ENCODE measurements around the gene ARMC12. TPM values are rescaled to one million over a fixed set of nuclear protein-coding genes. Genes with fewer than 3 reads are reported as not detected.

The ARMC12 gene
- total and polyA plus RNA-seq, 2 experiments from 2014 or later, result 0.83 to 3.2 TPM

GRCh38 chr6:35786810-35787209, 50.0 kb downstream of the ARMC12 start:
- 86% methylated on average over 25 of the region's 25 CpGs for WGBS (ENCODE audit: low lambda C conversion rate, missing lambda C conversion rate)
- H3K4me3 ChIP-seq, result no peak overlapping the region
- H3K27ac ChIP-seq, result no peak overlapping the region
- no peaks in the 10 kb centered on the region for H3K36me3 ChIP-seq (replicated peaks; ENCODE audit: insufficient read depth, low read depth)
- H2AFZ ChIP-seq, result no peak overlapping the region
- peaks cover 22% of the 10 kb centered on the region for H3K27me3 ChIP-seq
- no peaks in the 10 kb centered on the region for H3K4me1 ChIP-seq (ENCODE audit: insufficient read depth)
- no peak overlapping the region for H3K4me2 ChIP-seq
- TF ChIP-seq EZH2phosphoT487 (IDR thresholded peaks at IDR 0.05; ENCODE audit: low read depth, severe bottlenecking, unreplicated experiment), result no peak
- TF ChIP-seq CTCF (IDR thresholded peaks at IDR 0.05; ENCODE audit: poor library complexity), result no peak
- no peak for TF ChIP-seq EZH2 (IDR thresholded peaks at IDR 0.05; ENCODE audit: borderline replicate concordance)
- no peak for DNase-seq (ENCODE audit: low spot score)
- no peaks in the 10 kb centered on the region for H4K20me1 ChIP-seq (ENCODE audit: insufficient read depth, poor library complexity, severe bottlenecking)
- no peaks in the 10 kb centered on the region for H3K9me2 ChIP-seq (replicated peaks; ENCODE audit: insufficient read depth)
- no peaks in the 10 kb centered on the region for H3K79me2 ChIP-seq
- no peaks in the 10 kb centered on the region for H3K9me3 ChIP-seq (ENCODE audit: low read depth)

- TF ChIP-seq EZH2 (IDR thresholded peaks at IDR 0.05; ENCODE audit: borderline replicate concordance), result no peak
- no peak for TF ChIP-seq EZH2phosphoT487 (IDR thresholded peaks at IDR 0.05; ENCODE audit: low read depth, severe bottlenecking, unreplicated experiment)
- no peak for TF ChIP-seq CTCF (IDR thresholded peaks at IDR 0.05; ENCODE audit: poor library complexity)
Observed at GRCh38 chr6:35787266-35788218, 50.7 kb downstream of the ARMC12 start.

GRCh38 chr6:35788423-35788982, 51.7 kb downstream of the ARMC12 start:
- Histone ChIP-seq H3K4me1 (ENCODE audit: insufficient read depth) (no peaks in the 10 kb centered on the region), H3K4me3 (no peak overlapping the region), H4K20me1 (ENCODE audit: insufficient read depth, poor library complexity, severe bottlenecking) (no peaks in the 10 kb centered on the region), H3K9me2 (replicated peaks; ENCODE audit: insufficient read depth) (no peaks in the 10 kb centered on the region), H3K4me2 (no peak overlapping the region), H2AFZ (no peak overlapping the region), H3K79me2 (no peaks in the 10 kb centered on the region), H3K9me3 (ENCODE audit: low read depth) (no peaks in the 10 kb centered on the region), H3K27me3 (peaks cover 22% of the 10 kb centered on the region), H3K36me3 (replicated peaks; ENCODE audit: insufficient read depth, low read depth) (no peaks in the 10 kb centered on the region), H3K27ac (no peak overlapping the region)
- no peak for DNase-seq (ENCODE audit: low spot score)
- 70% methylated on average over 4 of the region's 4 CpGs for WGBS (ENCODE audit: low lambda C conversion rate, missing lambda C conversion rate)
- no peak for TF ChIP-seq EZH2phosphoT487 (IDR thresholded peaks at IDR 0.05; ENCODE audit: low read depth, severe bottlenecking, unreplicated experiment)
- TF ChIP-seq CTCF (IDR thresholded peaks at IDR 0.05; ENCODE audit: poor library complexity), result no peak
- no peak for TF ChIP-seq EZH2 (IDR thresholded peaks at IDR 0.05; ENCODE audit: borderline replicate concordance)

More at GRCh38 chr6:35787266-35788218, 50.7 kb downstream of the ARMC12 start:
- Histone ChIP-seq H3K4me3 (no peak overlapping the region), H2AFZ (no peak overlapping the region), H3K36me3 (replicated peaks; ENCODE audit: insufficient read depth, low read depth) (no peaks in the 10 kb centered on the region), H3K4me2 (no peak overlapping the region), H3K27me3 (peaks cover 22% of the 10 kb centered on the region), H3K27ac (no peak overlapping the region), H3K9me2 (replicated peaks; ENCODE audit: insufficient read depth) (no peaks in the 10 kb centered on the region), H3K4me1 (ENCODE audit: insufficient read depth) (no peaks in the 10 kb centered on the region), H4K20me1 (ENCODE audit: insufficient read depth, poor library complexity, severe bottlenecking) (no peaks in the 10 kb centered on the region), H3K79me2 (no peaks in the 10 kb centered on the region), H3K9me3 (ENCODE audit: low read depth) (no peaks in the 10 kb centered on the region)
- WGBS (ENCODE audit: low lambda C conversion rate, missing lambda C conversion rate), result 85% methylated on average over 13 of the region's 13 CpGs
- DNase-seq (ENCODE audit: low spot score), result no peak

All from hepatocyte (in vitro differentiated cells).